ENCODE measurements around the gene AGA. TPM values are rescaled to one million over a fixed set of nuclear protein-coding genes. Genes with fewer than 3 reads are reported as not detected.

AGA gene
- total and polyA plus RNA-seq, 2 of the 13 experiments (the other 11 are each of a cell fraction or from before 2014, with no cell fraction given) = 21.9 to 22.3 TPM

DNA sequence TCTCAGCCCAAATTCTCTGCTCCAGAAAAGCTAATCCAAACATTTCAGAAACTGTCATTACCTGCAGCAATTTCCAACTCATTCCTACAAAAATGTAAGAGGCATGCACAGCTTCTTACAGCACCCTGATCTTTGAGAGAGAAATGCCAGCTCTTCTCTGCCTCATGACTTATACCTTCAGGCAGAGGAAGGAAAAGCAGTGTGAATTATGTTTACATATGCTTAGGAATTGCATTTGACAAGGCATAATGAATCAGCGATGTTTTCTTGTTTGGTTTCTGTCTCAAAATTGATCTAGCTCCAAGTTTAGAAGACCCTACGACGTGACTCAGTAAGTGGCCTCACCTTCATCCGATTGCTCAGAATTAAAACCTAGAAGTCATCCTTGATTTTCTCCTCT is 21.8 kb upstream of the AGA start (continued):
- TF ChIP-seq, protein P1, sequence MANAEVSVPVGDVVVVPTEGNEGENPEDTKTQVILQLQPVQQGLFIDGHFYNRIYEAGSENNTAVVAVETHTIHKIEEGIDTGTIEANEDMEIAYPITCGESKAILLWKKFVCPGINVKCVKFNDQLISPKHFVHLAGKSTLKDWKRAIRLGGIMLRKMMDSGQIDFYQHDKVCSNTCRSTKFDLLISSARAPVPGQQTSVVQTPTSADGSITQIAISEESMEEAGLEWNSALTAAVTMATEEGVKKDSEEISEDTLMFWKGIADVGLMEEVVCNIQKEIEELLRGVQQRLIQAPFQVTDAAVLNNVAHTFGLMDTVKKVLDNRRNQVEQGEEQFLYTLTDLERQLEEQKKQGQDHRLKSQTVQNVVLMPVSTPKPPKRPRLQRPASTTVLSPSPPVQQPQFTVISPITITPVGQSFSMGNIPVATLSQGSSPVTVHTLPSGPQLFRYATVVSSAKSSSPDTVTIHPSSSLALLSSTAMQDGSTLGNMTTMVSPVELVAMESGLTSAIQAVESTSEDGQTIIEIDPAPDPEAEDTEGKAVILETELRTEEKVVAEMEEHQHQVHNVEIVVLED (CRISPR knock-in tag; IDR thresholded peaks at IDR 0.05; ENCODE audit: borderline replicate concordance) = no peak
- no peak for TF ChIP-seq SPEN (CRISPR knock-in tag; IDR thresholded peaks at IDR 0.05; ENCODE audit: low read depth)
- TF ChIP-seq ZFP37 (CRISPR knock-in tag; IDR thresholded peaks at IDR 0.05; ENCODE audit: borderline replicate concordance) = no peak
- no peak for TF ChIP-seq ZNF781 (CRISPR knock-in tag; IDR thresholded peaks at IDR 0.05; ENCODE audit: borderline replicate concordance, not compliant biosample characterization)
- no peak for TF ChIP-seq FOXO4 (CRISPR knock-in tag; conservative IDR thresholded peaks at IDR 0.05)
- no peak for TF ChIP-seq ZNF7 (CRISPR knock-in tag; IDR thresholded peaks at IDR 0.05)

GRCh38 chr4:177461606-177462005 is 19.4 kb upstream of the AGA start:
- H3K9me3 ChIP-seq (ENCODE audit: low read length) = no peaks in the 10 kb centered on the region
- no peak overlapping the region for H3K4me2 ChIP-seq (ENCODE audit: low read depth, low read length)
- H2AFZ ChIP-seq (ENCODE audit: low read length) = no peak overlapping the region
- no TSS peak for BruUV-seq (replicated peaks)
- FAIRE-seq (no peak), DNase-seq (ENCODE audit: low spot score) (no peak), ATAC-seq (no peak)
- intact Hi-C loops (cut with micrococcal nuclease; ENCODE audit: unreplicated experiment) = no loop called here
- in situ Hi-C loops (cut with HindIII; ENCODE audit: extremely low pct_ligation_motif_present, low pct_unique_long_range_greater_than_20kb) = no loop called here
- H4K20me1 ChIP-seq (ENCODE audit: insufficient read depth, low read length) = no peaks in the 10 kb centered on the region
- no peaks in the 10 kb centered on the region for H3K27me3 ChIP-seq (ENCODE audit: control insufficient read depth in 1 of 2, insufficient read depth in 2 of 2, low read length in 2 of 2)
- no peak overlapping the region for H3K27ac ChIP-seq (ENCODE audit: extremely low read length, insufficient read depth, low read length)
- no peaks in the 10 kb centered on the region for H3K36me3 ChIP-seq (replicated peaks in 1 of 2; ENCODE audit: control insufficient read depth in 1 of 2, insufficient read depth in 2 of 2, low read length in 2 of 2)
- CTCF ChIA-PET (ENCODE audit: low intra/inter-chr PET ratio, low total read pairs) = no interaction called here
- H3K9ac ChIP-seq (ENCODE audit: insufficient read depth, low read depth, low read length) = no peak overlapping the region
- no peaks in the 10 kb centered on the region for H3K79me2 ChIP-seq (ENCODE audit: insufficient read depth, low read length)
- 6% methylated on average over 5 of the region's 5 CpGs for WGBS (ENCODE audit: low lambda C conversion rate)
- no peak overlapping the region for H3K4me3 ChIP-seq (replicated peaks in 1 of 3; ENCODE audit: insufficient read depth in 1 of 3, low read depth in 2 of 3, low read length in 3 of 3)
- POLR2A ChIA-PET = no interaction called here
- no peaks in the 10 kb centered on the region for H3K4me1 ChIP-seq (ENCODE audit: insufficient read depth, low read length)
- TF ChIP-seq, protein P2, sequence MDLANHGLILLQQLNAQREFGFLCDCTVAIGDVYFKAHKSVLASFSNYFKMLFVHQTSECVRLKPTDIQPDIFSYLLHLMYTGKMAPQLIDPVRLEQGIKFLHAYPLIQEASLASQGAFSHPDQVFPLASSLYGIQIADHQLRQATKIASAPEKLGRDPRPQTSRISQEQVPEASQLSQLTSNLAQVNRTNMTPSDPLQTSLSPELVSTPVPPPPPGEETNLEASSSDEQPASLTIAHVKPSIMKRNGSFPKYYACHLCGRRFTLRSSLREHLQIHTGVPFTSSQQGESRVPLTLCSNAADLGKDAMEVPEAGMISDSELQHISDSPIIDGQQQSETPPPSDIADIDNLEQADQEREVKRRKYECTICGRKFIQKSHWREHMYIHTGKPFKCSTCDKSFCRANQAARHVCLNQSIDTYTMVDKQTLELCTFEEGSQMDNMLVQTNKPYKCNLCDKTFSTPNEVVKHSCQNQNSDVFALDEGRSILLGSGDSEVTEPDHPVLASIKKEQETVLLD (CRISPR knock-in tag; IDR thresholded peaks at IDR 0.05; ENCODE audit: low read depth) = no peak
- TF ChIP-seq NR3C1 (CRISPR knock-in tag; IDR thresholded peaks at IDR 0.05) (no peak), KLF13 (CRISPR knock-in tag; IDR thresholded peaks at IDR 0.05) (no peak)

All from HepG2 (cell line).